Urothelium cell line (cell line): ENCODE data around the gene SLC1A7.

Experiments used
- DNase-seq: peaks from one replicate; pipeline ENCODE4 v3.0.0; 2011; ENCODE audit warnings: low spot score, mixed read lengths
- FAIRE-seq: peaks from 2 replicates; lab custom pipeline; 2011; peaks lifted over from hg19 to GRCh38; lab: Jason Lieb, UNC

The SLC1A7 gene

GRCh38 chr1:53134961-53135734, 7.3 kb downstream of the SLC1A7 start:
- DNase-seq (peak; percentile 60), FAIRE-seq (no peak)

- FAIRE-seq, result no peak
Observed at GRCh38 chr1:53134042-53134485, 8.4 kb downstream of the SLC1A7 start.

GRCh38 chr1:53133261-53134041, 9.0 kb downstream of the SLC1A7 start:
- DNase-seq (no peak), FAIRE-seq (peak; percentile 46)

More at GRCh38 chr1:53134042-53134485, 8.4 kb downstream of the SLC1A7 start:
- no peak for DNase-seq

GRCh38 chr1:53132176-53132575, 10.3 kb downstream of the SLC1A7 start:
- FAIRE-seq (no peak), DNase-seq (no peak)

- FAIRE-seq (no peak), DNase-seq (no peak)
Observed at GRCh38 chr1:53131590-53131938, 10.9 kb downstream of the SLC1A7 start.

GRCh38 chr1:53130878-53131589, 11.4 kb downstream of the SLC1A7 start:
- no peak for FAIRE-seq
- no peak for DNase-seq

GRCh38 chr1:53130598-53130877, 11.9 kb downstream of the SLC1A7 start:
- DNase-seq (no peak), FAIRE-seq (no peak)

- no peak for DNase-seq
- no peak for FAIRE-seq
Observed at GRCh38 chr1:53129891-53130597, 12.4 kb downstream of the SLC1A7 start.

GRCh38 chr1:53128401-53128800, 14.0 kb downstream of the SLC1A7 start:
- DNase-seq, result no peak
- no peak for FAIRE-seq

GRCh38 chr1:53127546-53127945, 14.9 kb downstream of the SLC1A7 start:
- DNase-seq (no peak), FAIRE-seq (no peak)

- no peak for DNase-seq
- no peak for FAIRE-seq
Observed at GRCh38 chr1:53126495-53126894, 15.9 kb downstream of the SLC1A7 start.

- no peak for FAIRE-seq
Observed at GRCh38 chr1:53125623-53126360, 16.6 kb downstream of the SLC1A7 start.

GRCh38 chr1:53125122-53125521, 17.3 kb downstream of the SLC1A7 start:
- no peak for FAIRE-seq
- no peak for DNase-seq

More at GRCh38 chr1:53125623-53126360, 16.6 kb downstream of the SLC1A7 start:
- DNase-seq, result no peak

- no peak for FAIRE-seq
Observed at GRCh38 chr1:53123453-53124140, 18.8 kb downstream of the SLC1A7 start.

GRCh38 chr1:53122961-53123413, 19.5 kb downstream of the SLC1A7 start:
- DNase-seq, result no peak
- no peak for FAIRE-seq

More at GRCh38 chr1:53123453-53124140, 18.8 kb downstream of the SLC1A7 start:
- DNase-seq, result no peak

- peak; percentile 55 for FAIRE-seq
- DNase-seq, result peak; percentile 40
Observed at GRCh38 chr1:53122201-53122885, 20.1 kb downstream of the SLC1A7 start.

- FAIRE-seq (peak; percentile 37), DNase-seq (peak; percentile 86)
Observed at GRCh38 chr1:53121319-53122172, 20.9 kb downstream of the SLC1A7 start.

GRCh38 chr1:53120659-53121058, 21.8 kb downstream of the SLC1A7 start:
- DNase-seq, result no peak
- FAIRE-seq, result no peak
